ENCODE results near the gene GPC5.

The GPC5 gene

GRCh38 chr13:91554101-91554500 lies 155.7 kb downstream of the GPC5 start:
- no peak for TF ChIP-seq CTCF (IDR thresholded peaks at IDR 0.05; ENCODE audit: low read depth, low read length)
- no peak for DNase-seq (ENCODE audit: extremely low read depth, low read depth)

GRCh38 chr13:91557328-91558090 lies 159.1 kb downstream of the GPC5 start:
- no peak for DNase-seq (ENCODE audit: extremely low read depth, low read depth)
- TF ChIP-seq CTCF (IDR thresholded peaks at IDR 0.05; ENCODE audit: low read depth, low read length) = no peak

GRCh38 chr13:91563799-91564198 lies 165.4 kb downstream of the GPC5 start:
- no peak for TF ChIP-seq CTCF (IDR thresholded peaks at IDR 0.05; ENCODE audit: low read depth, low read length)
- DNase-seq (ENCODE audit: extremely low read depth, low read depth) = no peak

- no peak for TF ChIP-seq CTCF (IDR thresholded peaks at IDR 0.05; ENCODE audit: low read depth, low read length)
Measured at GRCh38 chr13:91564396-91564795, 166.0 kb downstream of the GPC5 start.

GRCh38 chr13:91565296-91565695 lies 166.9 kb downstream of the GPC5 start:
- no peak for DNase-seq (ENCODE audit: extremely low read depth, low read depth)
- TF ChIP-seq CTCF (IDR thresholded peaks at IDR 0.05; ENCODE audit: low read depth, low read length) = no peak

More at GRCh38 chr13:91564396-91564795, 166.0 kb downstream of the GPC5 start:
- no peak for DNase-seq (ENCODE audit: extremely low read depth, low read depth)

GRCh38 chr13:91567485-91568207 lies 169.2 kb downstream of the GPC5 start:
- no peak for TF ChIP-seq CTCF (IDR thresholded peaks at IDR 0.05; ENCODE audit: low read depth, low read length)
- no peak for DNase-seq (ENCODE audit: extremely low read depth, low read depth)

GRCh38 chr13:91571681-91572080 lies 173.3 kb downstream of the GPC5 start:
- DNase-seq (ENCODE audit: extremely low read depth, low read depth) = no peak
- no peak for TF ChIP-seq CTCF (IDR thresholded peaks at IDR 0.05; ENCODE audit: low read depth, low read length)

Data from AG09319 (cell line).